Mucosa of descending colon (tissue), 3 donors: ENCODE data around the gene CLECL1. TPM values are rescaled to one million over a fixed set of nuclear protein-coding genes. Genes with fewer than 3 reads are reported as not detected.
A peak's percentile ranks its signal among the peaks of the same experiment; 100 is the strongest.

ENCODE experiments used
- ATAC-seq: fragments of 200-7000 bp; cut with Tn5 transposase; one replicate; pipeline ENCODE4 v1.9.1; 2020; ENCODE audit warnings: mild to moderate bottlenecking, moderate library complexity
- DNase-seq, 3 donors: peaks; one replicate each; pipeline ENCODE4 v3.0.0-alpha.2; 2020
- H3K36me3 ChIP-seq: fragments of 200-600 bp; one replicate; pipeline ENCODE4 v1.8.0; 2021; ENCODE audit warnings: low read depth, mild to moderate bottlenecking
- H3K4me1 ChIP-seq: fragments of 200-600 bp; one replicate; pipeline ENCODE4 v1.8.0; 2021; ENCODE audit warnings: low read depth, mild to moderate bottlenecking
- H3K4me3 ChIP-seq: fragments of 200-600 bp; one replicate; pipeline ENCODE4 v1.8.0; 2021; ENCODE audit warnings: mild to moderate bottlenecking
- H3K9me3 ChIP-seq: fragments of 200-600 bp; one replicate; pipeline ENCODE4 v1.8.0; 2021; ENCODE audit warnings: mild to moderate bottlenecking
- intact Hi-C, 2 donors: fragments of 100-400 bp; cut with DNase I in 1 of 2; cut with micrococcal nuclease in 1 of 2; formaldehyde crosslinking; loops; one replicate each; pipeline versions ENCODE4 v1.11.0 to v1.11.1; 2022; cut with DNase I, micrococcal nuclease
- total RNA-seq, 3 donors: library from RNA; stranded (reverse); fragmentation: NEBNext Ultra II Directional in 2 of 3; extraction: Animal tissue kit (Norgen Biotek cat#: 25700) in 2 of 3; gene quantifications; one replicate each; pipeline versions ENCODE4 v1.2.1 to v1.2.4, GENCODE V29; 2021 to 2023
- TF ChIP-seq, protein P1 (sequence below): fragments of 200-600 bp; IDR thresholded peaks from one replicate; pipeline ENCODE4 v1.8.0; 2022; ENCODE audit warnings: antibody characterized with exemption, mild to moderate bottlenecking
- donor health status: DM: no; HTN: no; CAD: no; lungs with moderate emphysema.
- donor health status: DM: no; HTN: no; CAD: no.
- donor health status: DM: no; HTN: yes; CAD: no.

CLECL1 gene
- total RNA-seq, 3 donors from 2014 or later = 0.51 to 0.64 TPM; not detected in 1

DNA sequence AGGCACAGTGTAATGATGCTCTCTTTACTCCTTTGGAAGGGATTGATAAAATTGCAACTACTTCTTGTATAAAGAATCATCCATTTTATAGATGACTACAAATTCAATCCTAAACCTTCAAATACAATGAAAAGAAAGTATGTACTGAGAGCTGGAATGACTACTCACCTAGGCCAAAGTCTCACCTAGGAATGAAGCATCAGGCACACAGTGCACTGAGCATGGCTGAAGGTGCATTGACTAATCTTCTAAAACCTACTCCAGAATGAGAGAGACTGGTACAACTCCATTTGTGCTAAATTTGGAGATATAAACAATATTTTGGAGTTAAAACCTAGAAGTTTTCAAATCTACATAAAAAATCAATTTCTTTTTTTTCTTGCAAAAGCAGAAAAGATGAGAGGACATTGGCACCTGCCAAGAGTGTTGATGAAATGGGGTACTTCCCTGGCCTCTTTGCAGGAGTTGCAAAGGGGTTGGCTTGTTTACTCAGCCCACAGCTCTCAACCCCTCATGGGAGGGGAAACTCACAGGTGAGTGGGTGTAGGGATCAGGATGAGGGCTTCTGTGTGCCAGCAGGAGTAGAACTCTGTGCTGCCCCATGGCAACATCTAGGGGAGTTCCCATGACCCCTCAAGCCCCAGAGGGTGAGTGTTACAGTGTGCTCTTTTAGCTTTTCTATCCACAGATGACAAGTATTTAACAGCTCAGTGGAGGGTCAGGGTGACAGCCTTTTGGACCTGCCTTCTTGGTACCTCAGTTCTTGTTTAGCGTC, 31.3 kb downstream of the CLECL1 start:
- intact Hi-C loops = loop anchor here in 1 of 2 donors (10.0 kb wide), 1 partner anchor 67 kb away; no protein-coding TSS in a partner anchor
- no peaks in the 10 kb centered on the region for H3K9me3 ChIP-seq
- H3K36me3 ChIP-seq = no peaks in the 10 kb centered on the region
- TF ChIP-seq, protein P1, sequence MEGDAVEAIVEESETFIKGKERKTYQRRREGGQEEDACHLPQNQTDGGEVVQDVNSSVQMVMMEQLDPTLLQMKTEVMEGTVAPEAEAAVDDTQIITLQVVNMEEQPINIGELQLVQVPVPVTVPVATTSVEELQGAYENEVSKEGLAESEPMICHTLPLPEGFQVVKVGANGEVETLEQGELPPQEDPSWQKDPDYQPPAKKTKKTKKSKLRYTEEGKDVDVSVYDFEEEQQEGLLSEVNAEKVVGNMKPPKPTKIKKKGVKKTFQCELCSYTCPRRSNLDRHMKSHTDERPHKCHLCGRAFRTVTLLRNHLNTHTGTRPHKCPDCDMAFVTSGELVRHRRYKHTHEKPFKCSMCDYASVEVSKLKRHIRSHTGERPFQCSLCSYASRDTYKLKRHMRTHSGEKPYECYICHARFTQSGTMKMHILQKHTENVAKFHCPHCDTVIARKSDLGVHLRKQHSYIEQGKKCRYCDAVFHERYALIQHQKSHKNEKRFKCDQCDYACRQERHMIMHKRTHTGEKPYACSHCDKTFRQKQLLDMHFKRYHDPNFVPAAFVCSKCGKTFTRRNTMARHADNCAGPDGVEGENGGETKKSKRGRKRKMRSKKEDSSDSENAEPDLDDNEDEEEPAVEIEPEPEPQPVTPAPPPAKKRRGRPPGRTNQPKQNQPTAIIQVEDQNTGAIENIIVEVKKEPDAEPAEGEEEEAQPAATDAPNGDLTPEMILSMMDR = no peak
- DNase-seq (no peak), ATAC-seq (peak; percentile 48)
- no peak overlapping the region for H3K4me3 ChIP-seq
- H3K4me1 ChIP-seq = no peaks in the 10 kb centered on the region

- H3K4me3 ChIP-seq = no peak overlapping the region
- intact Hi-C loops = loop anchor here in 1 of 2 donors (10.0 kb wide), 1 partner anchor 66 kb away; no protein-coding TSS in a partner anchor
- no peaks in the 10 kb centered on the region for H3K36me3 ChIP-seq
- ATAC-seq = no peak
- peaks cover 3% of the 10 kb centered on the region for H3K9me3 ChIP-seq
- no peaks in the 10 kb centered on the region for H3K4me1 ChIP-seq
- DNase-seq = no peak
- TF ChIP-seq, protein P1 = no peak
Observed at GRCh38 chr12:9700606-9700956, 32.3 kb downstream of the CLECL1 start.

GRCh38 chr12:9699898-9700605, 32.8 kb downstream of the CLECL1 start:
- H3K4me1 ChIP-seq = no peaks in the 10 kb centered on the region
- H3K9me3 ChIP-seq = peaks cover 3% of the 10 kb centered on the region
- intact Hi-C loops = loop anchor here in 1 of 2 donors (10.0 kb wide), 1 partner anchor 65 kb away; no protein-coding TSS in a partner anchor
- TF ChIP-seq, protein P1 = no peak
- ATAC-seq (peak; percentile 42), DNase-seq (no peak)
- no peaks in the 10 kb centered on the region for H3K36me3 ChIP-seq
- no peak overlapping the region for H3K4me3 ChIP-seq

DNA sequence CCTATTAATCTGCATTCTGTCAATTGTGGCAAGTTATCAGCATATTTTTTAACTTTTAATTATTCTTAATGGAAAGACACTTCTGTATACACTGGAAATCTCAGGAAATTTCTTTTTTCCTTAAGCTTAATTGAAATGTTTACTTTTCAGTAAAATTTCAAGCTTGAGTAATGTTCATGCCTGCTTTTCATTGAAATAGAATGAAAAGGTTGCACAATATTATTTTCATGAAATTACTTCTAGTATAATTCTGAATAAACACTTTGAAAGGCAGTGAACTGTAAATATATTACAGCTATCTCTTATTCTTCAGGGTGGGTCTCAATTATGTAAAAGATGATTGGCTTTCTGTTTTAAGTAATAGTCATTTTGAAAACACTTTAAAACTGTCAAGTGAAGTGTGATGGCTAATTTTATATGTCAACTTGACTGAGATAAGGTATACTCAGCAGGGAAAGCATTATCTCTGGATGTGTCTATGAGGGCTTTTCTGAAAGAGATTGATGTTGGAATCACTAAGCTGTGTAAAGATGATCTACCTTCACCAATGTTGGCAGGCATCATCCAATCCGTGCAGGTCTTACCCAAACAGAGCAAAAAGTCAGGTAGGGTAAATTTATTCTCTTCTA, 33.5 kb downstream of the CLECL1 start:
- ATAC-seq (no peak), DNase-seq (no peak)
- intact Hi-C loops = no loop called here
- Histone ChIP-seq H3K9me3 (peaks cover 3% of the 10 kb centered on the region), H3K36me3 (no peaks in the 10 kb centered on the region), H3K4me1 (no peaks in the 10 kb centered on the region), H3K4me3 (no peak overlapping the region)
- TF ChIP-seq, protein P1 = no peak

DNA sequence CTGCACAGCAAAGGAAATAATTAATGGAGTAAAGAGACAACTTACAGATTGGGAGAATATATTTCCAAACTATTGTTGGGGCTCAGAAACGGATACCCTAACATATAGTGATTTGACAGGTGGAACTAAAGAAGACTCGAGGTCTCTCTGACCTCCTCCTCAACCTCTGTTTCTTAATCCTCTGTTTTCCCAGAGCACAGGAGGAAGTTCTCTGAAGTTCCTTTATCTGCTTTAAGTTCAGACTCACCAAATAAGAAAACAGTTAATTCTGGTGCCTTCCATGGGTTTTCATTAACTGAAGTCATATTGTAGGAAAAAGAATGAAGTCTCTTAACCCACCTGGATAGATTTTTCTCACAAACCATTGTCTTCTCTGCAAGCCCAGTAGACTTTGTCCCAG, 34.2 kb downstream of the CLECL1 start:
- ATAC-seq (no peak), DNase-seq (no peak)
- Histone ChIP-seq H3K36me3 (no peaks in the 10 kb centered on the region), H3K9me3 (peaks cover 3% of the 10 kb centered on the region), H3K4me3 (no peak overlapping the region), H3K4me1 (no peaks in the 10 kb centered on the region)
- intact Hi-C loops = no loop called here
- TF ChIP-seq, protein P1 = no peak
